ENCODE measurements around the gene KRT83.
"Not testable (repeated sequence)": the region's sequence is repeated elsewhere in the genome, so short reads cannot be mapped to it uniquely, and the experiment has no call there.

The KRT83 gene

DNA sequence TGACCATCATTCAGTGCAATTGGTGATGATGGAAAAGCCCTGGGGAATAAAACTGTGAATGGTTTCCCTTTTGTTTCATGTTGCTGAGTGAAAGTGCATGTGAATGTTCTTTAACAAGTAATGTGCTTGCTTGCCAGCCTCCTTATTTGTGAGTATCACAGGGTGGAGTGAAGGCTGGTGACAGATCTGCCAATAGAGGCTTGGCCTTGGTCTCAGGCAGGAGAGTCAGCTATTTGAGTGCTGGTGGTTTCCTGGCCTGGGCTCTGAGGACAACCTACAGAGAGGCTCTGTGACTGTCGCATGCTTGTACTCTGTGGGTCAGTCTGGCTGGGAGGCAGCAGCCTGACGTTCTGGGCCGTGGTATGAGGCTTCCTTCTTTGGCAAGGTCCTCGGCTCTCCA lies 25.4 kb upstream of the KRT83 start:
- H3F3A ChIP-seq (ENCODE audit: insufficient read depth, low read length): no peaks in the 10 kb centered on the region
- H3K9ac ChIP-seq (ENCODE audit: low read length): no peak overlapping the region
- no peak for TF ChIP-seq EZH2 (IDR thresholded peaks at IDR 0.05; ENCODE audit: borderline replicate concordance, low read length)
- TF ChIP-seq, protein P1, sequence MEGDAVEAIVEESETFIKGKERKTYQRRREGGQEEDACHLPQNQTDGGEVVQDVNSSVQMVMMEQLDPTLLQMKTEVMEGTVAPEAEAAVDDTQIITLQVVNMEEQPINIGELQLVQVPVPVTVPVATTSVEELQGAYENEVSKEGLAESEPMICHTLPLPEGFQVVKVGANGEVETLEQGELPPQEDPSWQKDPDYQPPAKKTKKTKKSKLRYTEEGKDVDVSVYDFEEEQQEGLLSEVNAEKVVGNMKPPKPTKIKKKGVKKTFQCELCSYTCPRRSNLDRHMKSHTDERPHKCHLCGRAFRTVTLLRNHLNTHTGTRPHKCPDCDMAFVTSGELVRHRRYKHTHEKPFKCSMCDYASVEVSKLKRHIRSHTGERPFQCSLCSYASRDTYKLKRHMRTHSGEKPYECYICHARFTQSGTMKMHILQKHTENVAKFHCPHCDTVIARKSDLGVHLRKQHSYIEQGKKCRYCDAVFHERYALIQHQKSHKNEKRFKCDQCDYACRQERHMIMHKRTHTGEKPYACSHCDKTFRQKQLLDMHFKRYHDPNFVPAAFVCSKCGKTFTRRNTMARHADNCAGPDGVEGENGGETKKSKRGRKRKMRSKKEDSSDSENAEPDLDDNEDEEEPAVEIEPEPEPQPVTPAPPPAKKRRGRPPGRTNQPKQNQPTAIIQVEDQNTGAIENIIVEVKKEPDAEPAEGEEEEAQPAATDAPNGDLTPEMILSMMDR (IDR thresholded peaks at IDR 0.05; ENCODE audit: low read length): no peak
- H2AFZ ChIP-seq (ENCODE audit: low read length): no peak overlapping the region
- H3K9me3 ChIP-seq (ENCODE audit: low read length): no peaks in the 10 kb centered on the region
- no peaks in the 10 kb centered on the region for H3K79me2 ChIP-seq (ENCODE audit: insufficient read depth, low read length)
- no peaks in the 10 kb centered on the region for H3K9me2 ChIP-seq (ENCODE audit: low read depth, low read length)
- no peak overlapping the region for H3K27ac ChIP-seq (ENCODE audit: low read depth, low read length, poor library complexity, severe bottlenecking)
- no peak overlapping the region for H3K4me2 ChIP-seq (ENCODE audit: low read length)
- no peaks in the 10 kb centered on the region for H3K36me3 ChIP-seq (ENCODE audit: insufficient read depth, low read length)
- H3K27me3 ChIP-seq (ENCODE audit: insufficient read depth, low read length): peaks cover 14% of the 10 kb centered on the region; the same call in 1 of the 2 replicates
- no peak overlapping the region for H3K4me3 ChIP-seq (ENCODE audit: low read depth, low read length, poor library complexity, severe bottlenecking)
- H4K20me1 ChIP-seq (ENCODE audit: insufficient read depth, low read length): no peaks in the 10 kb centered on the region
- H3K4me1 ChIP-seq (ENCODE audit: insufficient read depth, low read length, severe bottlenecking): no peaks in the 10 kb centered on the region

DNA sequence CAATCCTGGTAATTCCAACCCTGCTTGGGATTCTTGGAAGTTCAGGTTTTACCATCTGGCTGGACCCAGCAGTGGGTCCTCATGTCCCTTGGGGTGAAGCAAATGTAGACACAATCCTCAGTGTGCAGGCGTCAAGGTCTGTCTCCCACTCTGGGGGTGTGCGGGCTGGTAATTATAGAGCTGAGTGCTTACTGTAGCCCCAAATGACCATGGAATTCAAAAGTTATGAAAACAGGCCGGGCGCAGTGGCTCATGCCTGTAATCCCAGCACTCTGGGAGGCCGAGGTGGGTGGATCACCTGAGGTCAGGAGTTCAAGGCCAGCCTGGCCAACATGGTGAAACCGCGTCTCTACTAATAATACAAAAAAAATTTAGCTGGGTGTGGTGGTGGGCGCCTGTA lies 23.8 kb upstream of the KRT83 start:
- not testable (repeated sequence) for H3K4me2 ChIP-seq (ENCODE audit: low read length); H2AFZ ChIP-seq (ENCODE audit: low read length); H3K36me3 ChIP-seq (ENCODE audit: insufficient read depth, low read length); H3K9ac ChIP-seq (ENCODE audit: low read length); H3K27ac ChIP-seq (ENCODE audit: low read depth, low read length, poor library complexity, severe bottlenecking); H3K4me1 ChIP-seq (ENCODE audit: insufficient read depth, low read length, severe bottlenecking); H4K20me1 ChIP-seq (ENCODE audit: insufficient read depth, low read length); H3K9me2 ChIP-seq (ENCODE audit: low read depth, low read length); H3F3A ChIP-seq (ENCODE audit: insufficient read depth, low read length); H3K9me3 ChIP-seq (ENCODE audit: low read length); H3K4me3 ChIP-seq (ENCODE audit: low read depth, low read length, poor library complexity, severe bottlenecking); H3K79me2 ChIP-seq (ENCODE audit: insufficient read depth, low read length)
- H3K27me3 ChIP-seq (ENCODE audit: insufficient read depth, low read length): peaks cover 14% of the 10 kb centered on the region; the same call in 1 of the 2 replicates

DNA sequence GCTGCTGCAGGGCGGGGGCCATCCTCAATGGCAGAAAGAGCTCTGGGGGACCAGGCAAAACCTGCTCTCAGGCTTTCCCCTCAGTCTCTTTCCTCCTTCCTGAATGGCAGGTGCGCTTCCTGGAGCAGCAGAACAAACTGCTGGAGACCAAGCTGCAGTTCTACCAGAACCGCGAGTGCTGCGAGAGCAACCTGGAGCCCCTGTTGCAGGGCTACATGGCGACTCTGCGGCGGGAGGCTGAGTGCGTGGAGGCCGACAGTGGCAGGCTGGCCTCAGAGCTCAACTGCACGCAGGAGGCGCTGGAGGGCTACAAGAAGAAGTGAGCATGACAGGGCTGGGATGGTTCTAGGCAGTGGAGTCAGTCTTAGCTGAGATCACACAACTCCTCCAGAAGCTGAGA lies 22.9 kb upstream of the KRT83 start:
- no peaks in the 10 kb centered on the region for H3K36me3 ChIP-seq (ENCODE audit: insufficient read depth, low read length)
- TF ChIP-seq, protein P1 (IDR thresholded peaks at IDR 0.05; ENCODE audit: low read length): no peak; the same call in 1 of the 2 replicates
- TF ChIP-seq EZH2 (IDR thresholded peaks at IDR 0.05; ENCODE audit: borderline replicate concordance, low read length): no peak
- H3K4me3 ChIP-seq (ENCODE audit: low read depth, low read length, poor library complexity, severe bottlenecking): no peak overlapping the region
- H3K9ac ChIP-seq (ENCODE audit: low read length): no peak overlapping the region
- no peaks in the 10 kb centered on the region for H3K9me2 ChIP-seq (ENCODE audit: low read depth, low read length)
- H4K20me1 ChIP-seq (ENCODE audit: insufficient read depth, low read length): no peaks in the 10 kb centered on the region
- no peaks in the 10 kb centered on the region for H3F3A ChIP-seq (ENCODE audit: insufficient read depth, low read length)
- H3K27ac ChIP-seq (ENCODE audit: low read depth, low read length, poor library complexity, severe bottlenecking): no peak overlapping the region
- H3K79me2 ChIP-seq (ENCODE audit: insufficient read depth, low read length): no peaks in the 10 kb centered on the region
- no peak overlapping the region for H3K4me2 ChIP-seq (ENCODE audit: low read length)
- no peaks in the 10 kb centered on the region for H3K4me1 ChIP-seq (ENCODE audit: insufficient read depth, low read length, severe bottlenecking)
- H3K27me3 ChIP-seq (ENCODE audit: insufficient read depth, low read length): peaks cover 14% of the 10 kb centered on the region; the same call in 1 of the 2 replicates
- no peaks in the 10 kb centered on the region for H3K9me3 ChIP-seq (ENCODE audit: low read length)
- H2AFZ ChIP-seq (ENCODE audit: low read length): no peak overlapping the region

DNA sequence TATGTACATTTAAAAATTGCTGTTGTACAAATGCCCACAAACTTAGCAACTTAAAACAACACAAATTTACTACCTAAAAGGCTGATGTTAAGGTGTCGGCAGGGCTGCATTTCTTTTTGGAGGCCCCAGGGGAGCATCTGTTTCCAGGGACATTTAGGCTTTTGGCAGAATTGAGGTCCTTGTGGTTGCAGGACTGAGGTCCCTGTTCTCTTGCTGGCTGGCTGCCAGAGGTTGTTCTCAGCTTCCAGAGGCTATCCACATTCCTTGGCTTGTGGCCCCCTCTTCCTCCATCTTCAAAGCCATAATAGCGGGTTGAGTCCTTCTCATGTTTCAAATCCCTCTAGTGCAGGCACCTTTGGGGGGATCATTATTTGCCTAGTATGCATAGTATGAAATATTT lies 22.4 kb upstream of the KRT83 start:
- H3K79me2 ChIP-seq (ENCODE audit: insufficient read depth, low read length): no peaks in the 10 kb centered on the region

More for the DNA sequence above, 22.4 kb upstream of the KRT83 start:
- TF ChIP-seq EZH2 (IDR thresholded peaks at IDR 0.05; ENCODE audit: borderline replicate concordance, low read length): no peak
- TF ChIP-seq, protein P1 (IDR thresholded peaks at IDR 0.05; ENCODE audit: low read length): no peak
- Histone ChIP-seq H3K27ac (ENCODE audit: low read depth, low read length, poor library complexity, severe bottlenecking) (no peak overlapping the region), H3K4me1 (ENCODE audit: insufficient read depth, low read length, severe bottlenecking) (no peaks in the 10 kb centered on the region), H3K27me3 (ENCODE audit: insufficient read depth, low read length) (peaks cover 14% of the 10 kb centered on the region; the same call in 1 of the 2 replicates), H2AFZ (ENCODE audit: low read length) (no peak overlapping the region), H3K9ac (ENCODE audit: low read length) (no peak overlapping the region), H3F3A (ENCODE audit: insufficient read depth, low read length) (no peaks in the 10 kb centered on the region), H3K36me3 (ENCODE audit: insufficient read depth, low read length) (no peaks in the 10 kb centered on the region), H3K4me3 (ENCODE audit: low read depth, low read length, poor library complexity, severe bottlenecking) (no peak overlapping the region), H4K20me1 (ENCODE audit: insufficient read depth, low read length) (no peaks in the 10 kb centered on the region), H3K4me2 (ENCODE audit: low read length) (no peak overlapping the region), H3K9me3 (ENCODE audit: low read length) (no peaks in the 10 kb centered on the region), H3K9me2 (ENCODE audit: low read depth, low read length) (no peaks in the 10 kb centered on the region)
